IPS-15b (cell line): ENCODE measurements around the gene CYP4F8.
"Not testable (repeated sequence)": the region's sequence is repeated elsewhere in the genome, so short reads cannot be mapped to it uniquely, and the experiment has no call there.

Experiments
- H3K27me3 ChIP-seq: one replicate; pipeline ENCODE4 v1.6.1; 2013; ENCODE audit warnings: low read length; ENCODE audit not compliant: control insufficient read depth, insufficient read depth
- H3K36me3 ChIP-seq: one replicate; pipeline ENCODE4 v1.6.1; 2013; ENCODE audit warnings: low read length; ENCODE audit not compliant: control insufficient read depth, insufficient read depth
- H3K4me1 ChIP-seq: one replicate; pipeline ENCODE4 v1.6.1; 2013; ENCODE audit warnings: mild to moderate bottlenecking, low read length; ENCODE audit not compliant: control insufficient read depth, insufficient read depth
- H3K4me3 ChIP-seq: one replicate; pipeline ENCODE4 v1.5.1; 2013; ENCODE audit warnings: low read depth, low read length
- H3K9ac ChIP-seq: one replicate; pipeline ENCODE4 v1.6.1; 2013; ENCODE audit warnings: low read depth, mild to moderate bottlenecking, low read length
- H3K9me3 ChIP-seq: one replicate; pipeline ENCODE4 v1.6.1; 2013; ENCODE audit warnings: mild to moderate bottlenecking, low read length; ENCODE audit not compliant: control insufficient read depth, insufficient read depth

The CYP4F8 gene

GRCh38 chr19:15639596-15639995 lies 24.6 kb downstream of the CYP4F8 start:
- no peaks in the 10 kb centered on the region for H3K4me1 ChIP-seq
- H3K9me3 ChIP-seq, result peaks cover 2% of the 10 kb centered on the region

GRCh38 chr19:15640294-15640903 lies 25.4 kb downstream of the CYP4F8 start, which contains the start of gene CYP4F3:
CYP4F3 (plus strand) TSS chr19:15640897; CDS start chr19:15641416, 519 bp downstream.
- Histone ChIP-seq H3K4me3 (no peak within 1 kb of the TSS), H3K27me3 (no peaks in the 10 kb centered on the region), H3K9ac (no peak within 1 kb of the TSS), H3K4me1 (no peaks in the 10 kb centered on the region), H3K9me3 (peaks cover 2% of the 10 kb centered on the region), H3K36me3 (no peaks in the 10 kb centered on the region)

More at GRCh38 chr19:15639596-15639995, 24.6 kb downstream of the CYP4F8 start:
- H3K9ac ChIP-seq, result no peak overlapping the region
- no peaks in the 10 kb centered on the region for H3K36me3 ChIP-seq
- no peak overlapping the region for H3K4me3 ChIP-seq
- no peaks in the 10 kb centered on the region for H3K27me3 ChIP-seq

- H3K27me3 ChIP-seq, result no peaks in the 10 kb centered on the region
- no peaks in the 10 kb centered on the region for H3K4me1 ChIP-seq
- H3K4me3 ChIP-seq, result no peak overlapping the region
- no peaks in the 10 kb centered on the region for H3K36me3 ChIP-seq
- no peak overlapping the region for H3K9ac ChIP-seq
- H3K9me3 ChIP-seq, result peaks cover 2% of the 10 kb centered on the region
Measured at GRCh38 chr19:15640904-15641597, 26.0 kb downstream of the CYP4F8 start.

GRCh38 chr19:15641901-15642491 lies 27.0 kb downstream of the CYP4F8 start:
- no peak overlapping the region for H3K4me3 ChIP-seq
- no peaks in the 10 kb centered on the region for H3K27me3 ChIP-seq
- H3K9ac ChIP-seq, result no peak overlapping the region
- no peaks in the 10 kb centered on the region for H3K36me3 ChIP-seq
- peaks cover 2% of the 10 kb centered on the region for H3K9me3 ChIP-seq
- H3K4me1 ChIP-seq, result no peaks in the 10 kb centered on the region

DNA sequence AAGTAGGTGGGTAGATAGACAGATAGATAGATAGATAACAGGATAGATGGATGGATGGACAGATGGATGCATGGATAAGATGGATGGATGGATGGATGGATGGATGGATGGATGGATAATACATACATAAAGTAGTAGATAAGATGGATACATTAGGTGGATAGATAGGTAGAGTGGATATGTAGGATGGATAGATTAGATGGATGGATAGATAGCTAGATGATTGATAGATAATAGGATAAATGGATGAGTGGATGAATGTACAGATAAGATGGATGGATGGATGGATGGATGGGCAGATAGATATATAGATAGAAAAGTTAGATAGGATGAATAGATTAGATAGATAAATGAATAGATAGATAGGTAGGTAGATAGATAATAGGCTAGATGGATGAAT lies 27.8 kb downstream of the CYP4F8 start:
- Histone ChIP-seq H3K4me1 (no peaks in the 10 kb centered on the region), H3K4me3 (no peak overlapping the region), H3K9ac (no peak overlapping the region), H3K27me3 (no peaks in the 10 kb centered on the region), H3K9me3 (peaks cover 2% of the 10 kb centered on the region), H3K36me3 (no peaks in the 10 kb centered on the region)

- Histone ChIP-seq H3K27me3 (no peaks in the 10 kb centered on the region), H3K9me3 (peaks cover 2% of the 10 kb centered on the region), H3K4me3 (no peak overlapping the region), H3K4me1 (no peaks in the 10 kb centered on the region), H3K9ac (no peak overlapping the region), H3K36me3 (no peaks in the 10 kb centered on the region)
Measured at GRCh38 chr19:15643387-15643786, 28.4 kb downstream of the CYP4F8 start.

GRCh38 chr19:15644066-15644741 lies 29.2 kb downstream of the CYP4F8 start:
- H3K9me3 ChIP-seq, result peaks cover 2% of the 10 kb centered on the region
- no peaks in the 10 kb centered on the region for H3K36me3 ChIP-seq
- H3K27me3 ChIP-seq, result no peaks in the 10 kb centered on the region
- H3K4me1 ChIP-seq, result no peaks in the 10 kb centered on the region
- no peak overlapping the region for H3K4me3 ChIP-seq
- H3K9ac ChIP-seq, result no peak overlapping the region

DNA sequence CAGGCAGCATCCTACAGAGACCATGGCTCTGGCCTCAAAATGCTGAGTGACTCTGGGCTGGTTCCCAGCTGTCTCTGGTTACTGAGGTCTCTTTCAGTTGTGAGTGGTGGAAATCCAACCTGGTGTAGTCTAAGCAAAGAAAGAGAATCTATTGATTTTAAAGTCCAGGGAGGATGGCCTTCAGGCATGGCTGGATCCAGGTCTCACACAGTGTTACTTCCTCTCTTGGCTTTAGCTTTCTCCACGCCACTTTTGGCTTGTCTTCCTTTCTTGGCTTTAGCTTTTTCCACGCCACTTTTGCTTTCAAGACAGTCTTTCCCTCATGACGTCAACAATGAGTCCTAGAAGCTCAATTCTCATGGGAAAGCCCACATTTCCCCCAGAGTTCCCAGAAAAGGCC lies 29.8 kb downstream of the CYP4F8 start:
- Histone ChIP-seq H3K4me1 (no peaks in the 10 kb centered on the region), H3K9me3 (peaks cover 2% of the 10 kb centered on the region), H3K36me3 (no peaks in the 10 kb centered on the region), H3K9ac (no peak overlapping the region), H3K4me3 (no peak overlapping the region), H3K27me3 (no peaks in the 10 kb centered on the region)

- Histone ChIP-seq H3K27me3 (no peaks in the 10 kb centered on the region), H3K4me1 (no peaks in the 10 kb centered on the region), H3K36me3 (no peaks in the 10 kb centered on the region), H3K9ac (no peak overlapping the region), H3K4me3 (no peak overlapping the region), H3K9me3 (no peaks in the 10 kb centered on the region)
Measured at GRCh38 chr19:15649526-15649925, 34.5 kb downstream of the CYP4F8 start.

DNA sequence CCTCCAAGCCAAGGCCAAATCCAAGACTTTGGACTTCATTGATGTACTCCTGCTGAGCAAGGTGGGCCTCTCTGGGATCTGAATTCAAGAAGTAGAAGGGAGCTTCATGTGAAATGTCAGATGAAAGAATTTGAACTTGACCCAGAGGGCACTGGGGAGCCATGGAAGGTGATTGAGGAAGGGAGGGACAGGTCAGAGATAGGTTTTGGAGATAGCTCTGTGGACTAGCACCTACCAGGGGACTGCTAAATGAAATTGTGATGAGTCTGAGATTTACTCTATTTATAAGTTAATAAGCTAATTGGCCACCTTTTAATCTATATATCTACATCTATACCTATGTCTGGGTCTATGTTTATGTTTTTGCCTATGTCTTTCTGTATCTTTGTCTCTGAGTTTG lies 35.1 kb downstream of the CYP4F8 start:
- not testable (repeated sequence) for H3K4me1 ChIP-seq, H3K36me3 ChIP-seq, H3K4me3 ChIP-seq, H3K9ac ChIP-seq, H3K9me3 ChIP-seq, H3K27me3 ChIP-seq

DNA sequence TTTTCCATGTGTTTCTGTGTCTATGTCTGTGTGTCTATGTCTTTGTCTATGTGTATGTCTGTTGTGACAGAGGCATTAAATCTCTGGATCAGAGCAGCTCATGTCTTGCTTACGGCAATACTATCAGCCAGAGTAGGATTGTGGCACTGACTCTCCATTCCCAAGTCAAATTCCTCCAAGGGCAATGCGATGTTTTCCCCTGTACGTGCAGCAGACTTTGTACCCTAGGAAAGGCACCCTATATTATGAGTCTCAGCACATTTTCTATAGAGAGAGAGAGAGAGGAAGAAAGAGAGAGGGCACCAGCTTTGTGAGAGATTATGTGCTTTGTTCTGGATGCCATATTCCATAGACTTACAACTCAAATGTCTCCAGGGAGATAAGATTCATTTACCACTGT lies 36.8 kb downstream of the CYP4F8 start:
- Histone ChIP-seq H3K36me3 (no peaks in the 10 kb centered on the region), H3K4me1 (no peaks in the 10 kb centered on the region), H3K9ac (no peak overlapping the region), H3K9me3 (no peaks in the 10 kb centered on the region), H3K27me3 (no peaks in the 10 kb centered on the region), H3K4me3 (no peak overlapping the region)
